Measurements from ENCODE around the gene PHKA2.
"Not testable (repeated sequence)": the region's sequence is repeated elsewhere in the genome, so short reads cannot be mapped to it uniquely, and the experiment has no call there.

PHKA2 gene

DNA sequence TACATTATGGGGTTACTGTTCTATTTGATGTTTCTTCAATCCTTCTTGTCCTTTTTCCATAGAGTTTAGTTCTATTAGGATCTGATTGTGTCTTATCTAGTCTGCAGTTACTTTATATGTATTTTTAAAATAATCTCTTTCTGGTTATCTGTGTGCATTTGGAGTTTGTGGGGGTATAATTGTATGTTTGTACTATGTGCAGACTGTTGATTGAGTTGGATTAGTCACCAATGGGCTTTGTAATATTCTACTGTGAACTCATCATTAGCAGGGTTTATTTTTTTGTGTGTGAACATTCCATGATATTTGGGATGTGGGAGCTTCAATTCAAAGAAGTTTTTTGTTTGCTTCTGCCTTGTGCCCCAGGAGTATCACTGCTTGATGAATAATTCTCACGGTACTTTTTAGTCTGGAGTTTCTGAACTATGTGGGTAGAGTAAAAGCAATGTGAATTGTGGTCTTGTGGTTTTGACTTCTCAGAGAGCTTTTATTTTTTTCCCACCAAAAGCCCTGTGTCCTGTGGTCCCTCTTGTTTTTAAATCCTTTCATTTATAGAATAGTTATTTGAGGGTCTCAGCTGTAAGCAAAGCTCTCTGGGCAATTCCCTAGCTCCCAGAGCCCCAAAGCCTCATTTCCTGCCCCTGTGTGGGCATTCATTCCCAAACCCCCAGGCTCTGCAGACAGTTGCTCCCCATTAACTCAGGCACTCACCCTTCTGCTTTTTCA is 127.8 kb downstream of the PHKA2 start:
- DNase-seq: no peak

DNA sequence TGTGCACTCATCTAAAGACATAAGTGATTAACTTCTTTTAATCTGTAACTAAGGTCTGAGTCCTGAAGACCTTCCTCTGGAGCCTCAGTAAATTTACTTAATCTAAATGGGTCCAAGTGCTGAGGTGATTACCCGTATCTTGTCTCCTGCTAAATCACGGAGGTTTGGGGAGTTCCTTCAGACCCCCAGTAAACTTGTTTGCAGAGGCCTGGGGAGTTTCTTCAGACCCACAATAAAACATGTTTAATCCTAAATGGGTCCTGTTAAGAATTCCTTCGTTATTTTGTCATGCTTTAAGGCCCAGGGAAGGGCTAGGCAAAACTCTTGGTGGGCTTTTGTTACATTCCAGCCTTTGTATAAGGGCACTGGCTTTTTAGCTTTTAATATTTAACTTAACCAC is 136.0 kb downstream of the PHKA2 start:
- DNase-seq: not testable (repeated sequence)

Measured in activated CD8-positive, alpha-beta memory T cell treated with anti-CD3 and anti-CD28 coated beads, Interleukin-2, amount 50 U/mL, for 4 hours (primary cell).